Muscle layer of colon (tissue), 2 donors: Measurements from ENCODE around the gene FBLN1.

Experiments used
- H3K27ac ChIP-seq: one replicate; pipeline ENCODE4 v1.7.0; 2013; ENCODE audit warnings: low read depth, mild to moderate bottlenecking, low read length, moderate library complexity
- H3K27me3 ChIP-seq, 2 donors: one replicate each; pipeline ENCODE4 v1.7.0; 2013; ENCODE audit warnings: low read length in 2 of 2, mild to moderate bottlenecking in 2 of 2; ENCODE audit not compliant: insufficient read depth in 2 of 2, control insufficient read depth in 1 of 2
- H3K36me3 ChIP-seq: one replicate; pipeline ENCODE4 v1.7.0; 2013; ENCODE audit warnings: mild to moderate bottlenecking, low read length; ENCODE audit not compliant: insufficient read depth
- H3K4me1 ChIP-seq: one replicate; pipeline ENCODE4 v1.7.0; 2013; ENCODE audit warnings: mild to moderate bottlenecking, low read length; ENCODE audit not compliant: insufficient read depth
- H3K4me3 ChIP-seq, 2 donors: one replicate each; pipeline ENCODE4 v1.7.0; 2013; ENCODE audit warnings: low read length in 2 of 2, low read depth in 1 of 2, mild to moderate bottlenecking in 1 of 2, moderate library complexity in 1 of 2
- H3K9ac ChIP-seq: one replicate; pipeline ENCODE4 v1.7.0; 2013; ENCODE audit warnings: low read length
- H3K9me3 ChIP-seq: one replicate; pipeline ENCODE4 v1.7.0; 2013; ENCODE audit warnings: mild to moderate bottlenecking, low read length
- donor health status: abdominal sarcoma.
- donor health status: Adenocarcinoma of cecum.

The FBLN1 gene

GRCh38 chr22:45576730-45577464 lies 74.2 kb downstream of the FBLN1 start:
- no peaks in the 10 kb centered on the region for H3K9me3 ChIP-seq
- no peaks in the 10 kb centered on the region for H3K4me1 ChIP-seq
- no peak overlapping the region for H3K9ac ChIP-seq
- no peaks in the 10 kb centered on the region for H3K36me3 ChIP-seq
- H3K4me3 ChIP-seq, result no peak overlapping the region
- H3K27ac ChIP-seq, result no peak overlapping the region
- H3K27me3 ChIP-seq, result peaks cover 0 to 4% of the 10 kb centered on the region in 2 donors

GRCh38 chr22:45577746-45578523 lies 75.3 kb downstream of the FBLN1 start:
- no peak overlapping the region for H3K4me3 ChIP-seq
- no peak overlapping the region for H3K9ac ChIP-seq
- no peaks in the 10 kb centered on the region for H3K9me3 ChIP-seq
- H3K27ac ChIP-seq, result no peak overlapping the region
- peaks cover 0 to 4% of the 10 kb centered on the region in 2 donors for H3K27me3 ChIP-seq
- no peaks in the 10 kb centered on the region for H3K36me3 ChIP-seq
- no peaks in the 10 kb centered on the region for H3K4me1 ChIP-seq

GRCh38 chr22:45578524-45579147 lies 76.0 kb downstream of the FBLN1 start:
- Histone ChIP-seq H3K9me3 (no peaks in the 10 kb centered on the region), H3K27ac (no peak overlapping the region), H3K27me3 (peaks cover 0 to 4% of the 10 kb centered on the region in 2 donors), H3K36me3 (no peaks in the 10 kb centered on the region), H3K4me3 (no peak overlapping the region), H3K4me1 (no peaks in the 10 kb centered on the region), H3K9ac (no peak overlapping the region)

- Histone ChIP-seq H3K27ac (no peak overlapping the region), H3K4me1 (no peaks in the 10 kb centered on the region), H3K4me3 (no peak overlapping the region)
These were observed 76.6 kb downstream of the FBLN1 start for GRCh38 chr22:45579306-45579705.

GRCh38 chr22:45579806-45580725 lies 77.4 kb downstream of the FBLN1 start:
- H3K36me3 ChIP-seq, result no peaks in the 10 kb centered on the region
- peaks cover 0 to 4% of the 10 kb centered on the region in 2 donors for H3K27me3 ChIP-seq
- no peaks in the 10 kb centered on the region for H3K4me1 ChIP-seq
- H3K4me3 ChIP-seq, result no peak overlapping the region
- no peak overlapping the region for H3K9ac ChIP-seq
- no peaks in the 10 kb centered on the region for H3K9me3 ChIP-seq
- H3K27ac ChIP-seq, result no peak overlapping the region

More at GRCh38 chr22:45579306-45579705, 76.6 kb downstream of the FBLN1 start:
- Histone ChIP-seq H3K9ac (no peak overlapping the region), H3K36me3 (no peaks in the 10 kb centered on the region), H3K27me3 (peaks cover 0 to 4% of the 10 kb centered on the region in 2 donors), H3K9me3 (no peaks in the 10 kb centered on the region)

GRCh38 chr22:45580726-45581381 lies 78.2 kb downstream of the FBLN1 start:
- Histone ChIP-seq H3K27me3 (peaks cover 0 to 4% of the 10 kb centered on the region in 2 donors), H3K9me3 (no peaks in the 10 kb centered on the region), H3K9ac (no peak overlapping the region), H3K4me3 (no peak overlapping the region), H3K36me3 (no peaks in the 10 kb centered on the region), H3K4me1 (no peaks in the 10 kb centered on the region), H3K27ac (no peak overlapping the region)

- no peaks in the 10 kb centered on the region for H3K4me1 ChIP-seq
- no peak overlapping the region for H3K4me3 ChIP-seq
- no peaks in the 10 kb centered on the region for H3K9me3 ChIP-seq
- no peak overlapping the region for H3K27ac ChIP-seq
- H3K9ac ChIP-seq, result no peak overlapping the region
- H3K36me3 ChIP-seq, result no peaks in the 10 kb centered on the region
- no peaks in the 10 kb centered on the region for H3K27me3 ChIP-seq
These were observed 78.9 kb downstream of the FBLN1 start for GRCh38 chr22:45581549-45582080.

- no peaks in the 10 kb centered on the region for H3K36me3 ChIP-seq
- no peaks in the 10 kb centered on the region for H3K9me3 ChIP-seq
- no peak overlapping the region for H3K9ac ChIP-seq
- no peak overlapping the region for H3K27ac ChIP-seq
- no peaks in the 10 kb centered on the region for H3K4me1 ChIP-seq
- H3K27me3 ChIP-seq, result no peaks in the 10 kb centered on the region
- H3K4me3 ChIP-seq, result no peak overlapping the region
These were observed 79.7 kb downstream of the FBLN1 start for GRCh38 chr22:45582236-45582954.

GRCh38 chr22:45582955-45583320 lies 80.3 kb downstream of the FBLN1 start:
- Histone ChIP-seq H3K27ac (no peak overlapping the region), H3K4me3 (no peak overlapping the region), H3K4me1 (no peaks in the 10 kb centered on the region), H3K9me3 (no peaks in the 10 kb centered on the region), H3K36me3 (no peaks in the 10 kb centered on the region), H3K9ac (no peak overlapping the region), H3K27me3 (no peaks in the 10 kb centered on the region)

- Histone ChIP-seq H3K27ac (no peak overlapping the region), H3K4me1 (no peaks in the 10 kb centered on the region)
These were observed 80.8 kb downstream of the FBLN1 start for GRCh38 chr22:45583504-45583903.

More at GRCh38 chr22:45583504-45583903, 80.8 kb downstream of the FBLN1 start:
- no peaks in the 10 kb centered on the region for H3K36me3 ChIP-seq
- no peak overlapping the region for H3K9ac ChIP-seq
- no peak overlapping the region for H3K4me3 ChIP-seq
- H3K9me3 ChIP-seq, result no peaks in the 10 kb centered on the region
- no peaks in the 10 kb centered on the region for H3K27me3 ChIP-seq
